HG02973 (cell line): ENCODE results near the gene NID2.

ENCODE experiments used
- ATAC-seq: cut with Tn5 transposase; IDR thresholded peaks from one replicate; pipeline ENCODE4 v1.9.1; 2021; ENCODE audit warnings: moderate library complexity; ENCODE audit not compliant: unreplicated experiment

The NID2 gene

GRCh38 chr14:52029881-52030280, 39.0 kb downstream of the NID2 start:
- ATAC-seq = no peak

DNA sequence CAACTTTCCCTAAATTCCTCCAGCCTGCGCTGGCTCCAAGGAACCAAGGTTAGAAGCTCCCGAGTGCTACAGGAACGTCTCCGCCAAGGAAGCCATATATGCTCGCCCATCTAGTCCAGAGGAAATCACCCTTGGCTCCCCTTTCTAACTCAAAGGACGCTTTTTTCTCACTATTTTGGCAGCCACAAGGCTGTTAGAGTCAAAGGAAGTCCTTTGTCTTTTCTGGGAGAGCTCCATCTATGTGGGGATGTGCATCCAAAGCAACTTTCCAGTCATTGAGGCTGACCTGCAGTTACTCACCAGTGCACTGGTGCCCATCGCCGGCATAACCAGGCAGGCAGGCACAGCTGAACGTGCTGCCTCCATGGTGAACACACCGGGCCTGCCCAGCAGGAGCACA, 42.0 kb downstream of the NID2 start:
- ATAC-seq = no peak

- no peak for ATAC-seq
These were observed 42.7 kb downstream of the NID2 start for GRCh38 chr14:52026017-52026660.

GRCh38 chr14:52025310-52025709, 43.5 kb downstream of the NID2 start:
- no peak for ATAC-seq

- no peak for ATAC-seq
These were observed 45.3 kb downstream of the NID2 start for GRCh38 chr14:52023518-52023917.

- ATAC-seq = peak; percentile 76
These were observed 46.8 kb downstream of the NID2 start for GRCh38 chr14:52021957-52022600.

GRCh38 chr14:52020866-52021717, 47.8 kb downstream of the NID2 start:
- no peak for ATAC-seq

- no peak for ATAC-seq
These were observed 48.6 kb downstream of the NID2 start for GRCh38 chr14:52020161-52020714.

GRCh38 chr14:52018970-52019369, 49.9 kb downstream of the NID2 start:
- ATAC-seq = no peak

DNA sequence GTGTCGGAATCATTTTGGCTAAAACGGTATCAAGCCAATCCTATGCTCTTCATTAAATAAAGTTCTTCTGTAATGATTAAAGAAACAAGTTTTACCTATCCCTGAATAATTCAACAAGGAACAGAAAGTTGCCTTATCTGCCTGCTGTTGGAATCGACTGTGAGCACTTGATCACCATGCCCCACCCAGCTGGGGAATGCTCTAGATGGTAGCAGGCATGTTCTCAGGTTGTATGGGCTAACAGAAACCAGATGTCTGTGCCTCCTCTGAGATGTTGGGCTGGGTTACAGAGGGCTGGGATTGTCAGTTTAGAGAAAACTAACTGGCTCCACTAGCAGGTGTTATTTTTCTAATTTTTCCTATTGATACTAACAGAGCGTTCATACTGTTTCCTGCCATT, 50.6 kb downstream of the NID2 start:
- ATAC-seq = no peak

GRCh38 chr14:52015411-52016030, 53.3 kb downstream of the NID2 start:
- no peak for ATAC-seq

- no peak for ATAC-seq
These were observed 54.1 kb downstream of the NID2 start for GRCh38 chr14:52014601-52015267.

GRCh38 chr14:52013984-52014600, 54.8 kb downstream of the NID2 start:
- ATAC-seq = no peak

DNA sequence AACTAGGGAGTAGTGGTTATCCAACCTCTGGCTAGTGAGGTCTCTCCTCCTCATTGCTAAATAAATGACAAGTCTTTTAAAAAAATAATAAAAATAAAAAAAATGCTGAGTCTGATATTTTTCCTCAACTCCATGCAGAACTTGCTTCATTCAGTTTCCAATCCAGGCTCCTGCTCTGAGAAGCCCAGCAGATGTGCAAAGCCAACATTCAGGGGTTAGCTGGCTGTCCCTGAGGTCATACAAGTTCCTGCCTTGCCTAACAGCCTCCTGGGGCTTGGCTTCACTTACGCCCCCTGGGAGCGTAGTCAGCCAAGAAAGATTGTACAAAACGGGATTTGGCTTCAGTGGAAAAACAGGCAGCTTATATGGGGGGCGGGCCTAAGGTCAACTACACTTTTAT, 56.2 kb downstream of the NID2 start:
- no peak for ATAC-seq

DNA sequence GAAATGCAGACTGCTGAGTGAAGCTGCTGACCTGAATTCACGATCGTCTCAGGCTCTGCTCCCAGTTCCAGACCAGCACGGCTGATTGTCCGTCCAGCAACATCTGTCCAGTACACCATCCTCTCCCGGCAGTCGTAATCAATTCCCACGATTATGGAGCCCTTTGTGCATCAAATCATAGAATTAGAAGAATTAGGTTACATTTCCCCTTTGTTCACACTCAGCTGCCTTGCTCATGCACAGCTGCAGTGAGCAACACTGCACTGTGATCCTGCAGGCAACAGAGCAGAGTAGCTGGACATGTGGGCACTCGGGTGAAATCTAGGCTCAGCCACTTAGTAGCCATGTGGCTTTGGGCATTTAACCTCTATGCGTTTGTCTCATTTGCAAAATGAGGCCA, 57.3 kb downstream of the NID2 start:
- ATAC-seq = no peak

DNA sequence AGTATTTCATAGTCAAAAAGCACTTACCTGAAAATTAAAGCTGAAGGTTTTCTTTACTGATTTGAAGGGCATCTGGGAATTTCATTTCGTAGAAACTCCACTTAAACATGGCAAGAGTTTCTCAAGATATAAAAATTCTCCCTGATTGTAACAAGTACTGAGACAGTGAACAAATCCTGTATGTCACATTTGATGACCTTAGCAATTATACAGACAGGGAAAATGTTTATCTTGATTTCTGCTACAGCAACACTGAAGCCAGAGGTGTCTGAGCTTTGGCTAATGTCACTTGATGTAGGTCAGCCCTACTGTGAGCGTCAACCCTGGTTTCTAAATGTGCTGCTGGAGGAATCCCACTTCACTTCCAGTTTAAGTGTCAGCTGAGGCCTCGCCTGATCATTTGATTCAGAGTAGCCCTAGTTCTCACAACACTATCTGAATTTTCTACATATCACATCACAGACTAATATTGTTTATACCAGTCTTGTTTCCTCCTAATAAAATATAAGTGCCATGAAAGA, 58.6 kb downstream of the NID2 start:
- no peak for ATAC-seq

GRCh38 chr14:52008136-52008535, 60.7 kb downstream of the NID2 start:
- no peak for ATAC-seq

- ATAC-seq = no peak
These were observed 61.2 kb downstream of the NID2 start for GRCh38 chr14:52007637-52008036.

DNA sequence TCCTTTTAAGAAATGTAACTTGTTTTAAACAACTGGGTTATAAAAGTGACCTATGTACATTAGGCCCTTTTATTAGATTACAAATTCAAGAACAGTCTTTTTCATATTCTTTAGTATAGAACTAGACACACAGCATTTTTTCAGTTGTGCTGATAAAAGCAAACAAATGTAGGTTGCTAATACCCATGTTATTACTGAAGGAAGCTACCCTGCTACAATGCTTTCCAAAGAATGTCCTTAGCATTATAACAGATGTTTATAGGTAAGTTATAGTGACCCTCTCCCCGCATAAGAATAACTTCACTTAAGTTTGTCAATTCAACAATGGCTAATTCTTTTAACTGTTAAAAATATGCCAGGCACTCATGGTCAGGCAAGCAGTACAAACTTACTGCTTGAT, 61.6 kb downstream of the NID2 start:
- ATAC-seq = no peak

DNA sequence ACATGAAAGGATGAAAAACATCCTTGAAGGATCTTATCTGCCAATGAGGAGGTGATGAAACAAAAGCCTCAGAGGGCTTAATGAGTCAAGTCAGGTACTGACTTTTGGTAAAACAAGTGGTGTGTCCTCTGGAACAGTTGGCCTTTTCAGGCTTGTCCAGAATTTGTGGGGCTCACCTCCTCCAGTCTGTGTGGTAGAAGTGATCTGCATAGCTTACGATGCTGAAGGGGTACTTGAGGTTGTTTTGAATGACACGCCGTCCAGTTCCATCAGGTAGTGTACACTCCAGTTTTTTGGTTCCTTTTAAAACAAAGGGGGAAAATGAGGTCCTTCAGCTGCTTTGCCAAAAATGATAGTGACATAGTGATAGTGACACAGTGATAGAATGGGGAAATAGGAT, 62.5 kb downstream of the NID2 start:
- ATAC-seq = no peak
